Germinal center (tissue), 1 donor: ENCODE results near the gene ARHGAP23.
"Not testable (repeated sequence)": the region's sequence is repeated elsewhere in the genome, so short reads cannot be mapped to it uniquely, and the experiment has no call there.

Experiments
- DNase-seq: peaks from one replicate; pipeline ENCODE4 v3.0.0; 2012; ENCODE audit warnings: mixed read lengths, low spot score

Gene ARHGAP23

GRCh38 chr17:38421871-38422827, 6.1 kb upstream of the ARHGAP23 start:
- no peak for DNase-seq

GRCh38 chr17:38424297-38424972, 3.8 kb upstream of the ARHGAP23 start:
- no peak for DNase-seq

- no peak for DNase-seq
Observed at GRCh38 chr17:38425031-38425430, 3.2 kb upstream of the ARHGAP23 start.

GRCh38 chr17:38425744-38426143, 2.5 kb upstream of the ARHGAP23 start:
- DNase-seq = no peak

GRCh38 chr17:38426441-38426840, 1.8 kb upstream of the ARHGAP23 start:
- no peak for DNase-seq

- DNase-seq = no peak
Observed at GRCh38 chr17:38427160-38427949, 909 bp upstream of the ARHGAP23 start.

GRCh38 chr17:38428643-38429371, 543 bp downstream of the ARHGAP23 start:
- no peak for DNase-seq

- DNase-seq = no peak
Observed at GRCh38 chr17:38429476-38430100, 1.3 kb downstream of the ARHGAP23 start.

GRCh38 chr17:38430316-38430715, 2.1 kb downstream of the ARHGAP23 start:
- no peak for DNase-seq

GRCh38 chr17:38430822-38431221, 2.6 kb downstream of the ARHGAP23 start:
- no peak for DNase-seq

- no peak for DNase-seq
Observed at GRCh38 chr17:38431346-38432145, 3.3 kb downstream of the ARHGAP23 start.

GRCh38 chr17:38434178-38434665, 6.0 kb downstream of the ARHGAP23 start:
- DNase-seq = no peak

- DNase-seq = no peak
Observed at GRCh38 chr17:38435795-38436194, 7.5 kb downstream of the ARHGAP23 start.

- no peak for DNase-seq
Observed at GRCh38 chr17:38436386-38436785, 8.1 kb downstream of the ARHGAP23 start.

- DNase-seq = not testable (repeated sequence)
Observed at GRCh38 chr17:38437313-38437712, 9.0 kb downstream of the ARHGAP23 start.

GRCh38 chr17:38439436-38439835, 11.2 kb downstream of the ARHGAP23 start:
- no peak for DNase-seq

- DNase-seq = no peak
Observed at GRCh38 chr17:38440614-38441397, 12.5 kb downstream of the ARHGAP23 start.

- no peak for DNase-seq
Observed at GRCh38 chr17:38441429-38442061, 13.3 kb downstream of the ARHGAP23 start.

- no peak for DNase-seq
Observed at GRCh38 chr17:38442548-38442947, 14.3 kb downstream of the ARHGAP23 start.
